Stimulated activated naive CD8-positive, alpha-beta T cell treated with anti-CD3 and anti-CD28 coated beads, Interleukin-15, Interleukin-2, amounts not matched to agents 100 U/mL and 50 U/mL, for 24 hours (primary cell): ENCODE measurements around the gene ZBTB9.

Experiments
- ATAC-seq: fragments of 150-1000 bp; cut with Tn5 transposase; one replicate; pipeline ENCODE4 v1.10.0; 2021
- DNase-seq: peaks from one replicate; pipeline ENCODE4 v3.0.0; 2021

The ZBTB9 gene, protein sequence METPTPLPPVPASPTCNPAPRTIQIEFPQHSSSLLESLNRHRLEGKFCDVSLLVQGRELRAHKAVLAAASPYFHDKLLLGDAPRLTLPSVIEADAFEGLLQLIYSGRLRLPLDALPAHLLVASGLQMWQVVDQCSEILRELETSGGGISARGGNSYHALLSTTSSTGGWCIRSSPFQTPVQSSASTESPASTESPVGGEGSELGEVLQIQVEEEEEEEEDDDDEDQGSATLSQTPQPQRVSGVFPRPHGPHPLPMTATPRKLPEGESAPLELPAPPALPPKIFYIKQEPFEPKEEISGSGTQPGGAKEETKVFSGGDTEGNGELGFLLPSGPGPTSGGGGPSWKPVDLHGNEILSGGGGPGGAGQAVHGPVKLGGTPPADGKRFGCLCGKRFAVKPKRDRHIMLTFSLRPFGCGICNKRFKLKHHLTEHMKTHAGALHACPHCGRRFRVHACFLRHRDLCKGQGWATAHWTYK

DNA sequence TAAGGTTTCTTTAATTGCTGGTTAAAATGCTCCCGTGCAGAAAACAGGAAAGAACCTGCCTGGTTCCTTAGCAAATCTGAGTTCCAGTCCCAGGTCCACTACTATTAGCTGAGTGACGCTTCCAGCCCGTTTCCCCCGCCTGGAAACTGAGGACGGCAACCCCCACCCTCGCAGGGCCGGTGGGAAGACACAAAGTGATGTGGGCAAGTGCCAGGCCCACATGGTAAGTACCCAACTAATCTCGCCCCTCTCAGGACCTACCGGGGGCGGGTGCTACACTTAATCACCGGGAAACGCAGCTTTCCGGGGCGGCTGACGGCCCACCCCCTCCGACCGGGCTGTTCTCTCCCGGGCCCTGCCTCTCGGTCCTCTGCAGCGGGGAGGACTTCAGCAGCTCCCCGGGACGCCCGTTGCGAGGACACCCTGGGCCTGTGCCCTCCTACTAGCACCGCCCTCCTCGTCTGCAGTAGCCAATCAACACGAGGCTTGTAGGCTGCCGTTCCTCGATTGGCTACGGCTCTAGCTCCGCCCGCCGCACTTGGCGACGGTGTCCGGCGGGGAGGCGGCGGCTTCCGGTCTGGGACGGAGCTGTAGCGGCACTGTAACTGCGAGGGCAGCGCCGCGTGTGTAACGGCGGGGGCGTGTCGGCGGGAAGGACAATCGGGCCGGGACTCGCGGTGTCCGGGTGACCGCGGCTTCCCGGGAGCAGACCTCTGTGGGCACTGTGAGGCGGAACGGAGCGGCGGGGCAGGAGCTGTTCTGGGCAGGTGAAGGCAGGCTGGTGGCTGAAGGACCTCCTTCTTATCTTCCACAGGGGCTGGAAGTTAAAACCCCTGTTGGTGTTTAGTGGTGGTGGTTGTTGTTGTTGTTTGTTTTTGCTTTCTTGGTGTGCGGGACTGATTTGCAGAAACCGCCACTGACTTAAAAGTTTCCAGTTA, at the start of gene ZBTB9:
Gene ZBTB9 (plus strand): TSS at position 568 of the 938 bp plus-strand sequence. CDS start 525 bp downstream, outside the sequence.
- DNase-seq (peak; percentile 95), ATAC-seq (peak; percentile 99)

DNA sequence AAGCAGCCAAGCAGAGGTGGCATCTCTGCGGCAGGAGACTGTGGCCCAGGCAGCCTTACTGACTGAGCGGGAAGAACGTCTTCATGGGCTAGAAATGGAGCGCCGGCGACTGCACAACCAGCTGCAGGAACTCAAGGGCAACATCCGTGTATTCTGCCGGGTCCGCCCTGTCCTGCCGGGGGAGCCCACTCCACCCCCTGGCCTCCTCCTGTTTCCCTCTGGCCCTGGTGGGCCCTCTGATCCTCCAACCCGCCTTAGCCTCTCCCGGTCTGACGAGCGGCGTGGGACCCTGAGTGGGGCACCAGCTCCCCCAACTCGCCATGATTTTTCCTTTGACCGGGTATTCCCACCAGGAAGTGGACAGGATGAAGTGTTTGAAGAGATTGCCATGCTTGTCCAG, 49.5 kb upstream of the ZBTB9 start:
- DNase-seq = no peak
- ATAC-seq = no peak

DNA sequence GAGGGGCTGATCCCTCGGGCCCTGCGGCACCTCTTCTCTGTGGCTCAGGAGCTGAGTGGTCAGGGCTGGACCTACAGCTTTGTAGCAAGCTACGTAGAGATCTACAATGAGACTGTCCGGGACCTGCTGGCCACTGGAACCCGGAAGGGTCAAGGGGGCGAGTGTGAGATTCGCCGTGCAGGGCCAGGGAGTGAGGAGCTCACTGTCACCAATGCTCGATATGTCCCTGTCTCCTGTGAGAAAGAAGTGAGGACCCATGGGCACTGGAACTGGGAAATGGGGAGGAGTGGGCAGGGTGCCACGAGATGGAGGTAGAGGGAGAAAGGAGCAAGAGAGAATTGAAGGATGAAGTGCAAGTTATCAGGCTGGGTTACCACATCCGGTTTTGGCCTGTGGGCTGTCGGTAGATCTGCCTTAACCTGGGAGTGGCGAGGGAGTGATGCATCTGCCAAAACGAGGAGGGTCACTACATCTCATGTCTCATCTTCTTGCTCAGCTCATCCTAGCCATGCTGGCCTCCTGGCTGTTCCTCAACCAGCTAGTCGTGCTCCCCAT, 48.9 kb upstream of the ZBTB9 start:
- no peak for ATAC-seq
- no peak for DNase-seq

DNA sequence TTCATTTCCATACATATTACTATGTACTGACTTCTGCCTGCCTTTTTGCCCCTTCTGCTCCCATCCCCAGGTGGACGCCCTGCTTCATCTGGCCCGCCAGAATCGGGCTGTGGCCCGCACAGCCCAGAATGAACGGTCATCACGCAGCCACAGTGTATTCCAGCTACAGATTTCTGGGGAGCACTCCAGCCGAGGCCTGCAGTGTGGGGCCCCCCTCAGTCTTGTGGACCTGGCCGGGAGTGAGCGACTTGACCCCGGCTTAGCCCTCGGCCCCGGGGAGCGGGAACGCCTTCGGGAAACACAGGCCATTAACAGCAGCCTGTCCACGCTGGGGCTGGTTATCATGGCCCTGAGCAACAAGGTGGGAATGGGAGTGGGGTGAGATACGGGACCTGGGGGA, 48.2 kb upstream of the ZBTB9 start:
- ATAC-seq (no peak), DNase-seq (no peak)

DNA sequence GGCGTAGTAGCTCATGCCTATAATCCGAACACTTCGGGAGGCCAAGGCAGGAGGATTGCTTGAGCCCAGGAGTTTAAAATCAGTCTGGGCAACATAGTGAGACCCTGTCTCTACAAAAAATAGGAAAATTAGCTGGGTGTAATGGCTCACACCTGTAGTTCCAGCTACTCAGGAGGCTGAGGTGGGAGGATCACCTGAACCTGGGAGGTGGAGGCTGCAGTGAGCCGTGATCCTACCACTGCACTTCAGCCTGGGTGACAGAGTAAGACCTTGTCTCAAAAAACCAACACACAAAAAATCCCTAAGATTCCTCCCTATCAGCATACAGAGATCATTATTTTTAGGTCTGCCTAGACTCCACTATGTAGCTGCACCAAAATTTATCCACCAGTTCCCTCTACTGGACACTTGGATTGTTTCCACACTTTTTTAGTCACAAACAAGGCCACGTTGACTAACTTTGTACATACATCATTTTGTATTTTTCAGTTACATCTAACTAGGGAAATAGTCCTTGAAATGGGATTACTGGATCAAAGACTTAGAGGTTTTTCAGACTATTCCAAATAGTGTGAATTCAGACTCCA, 47.2 kb upstream of the ZBTB9 start:
- DNase-seq (no peak), ATAC-seq (no peak)

DNA sequence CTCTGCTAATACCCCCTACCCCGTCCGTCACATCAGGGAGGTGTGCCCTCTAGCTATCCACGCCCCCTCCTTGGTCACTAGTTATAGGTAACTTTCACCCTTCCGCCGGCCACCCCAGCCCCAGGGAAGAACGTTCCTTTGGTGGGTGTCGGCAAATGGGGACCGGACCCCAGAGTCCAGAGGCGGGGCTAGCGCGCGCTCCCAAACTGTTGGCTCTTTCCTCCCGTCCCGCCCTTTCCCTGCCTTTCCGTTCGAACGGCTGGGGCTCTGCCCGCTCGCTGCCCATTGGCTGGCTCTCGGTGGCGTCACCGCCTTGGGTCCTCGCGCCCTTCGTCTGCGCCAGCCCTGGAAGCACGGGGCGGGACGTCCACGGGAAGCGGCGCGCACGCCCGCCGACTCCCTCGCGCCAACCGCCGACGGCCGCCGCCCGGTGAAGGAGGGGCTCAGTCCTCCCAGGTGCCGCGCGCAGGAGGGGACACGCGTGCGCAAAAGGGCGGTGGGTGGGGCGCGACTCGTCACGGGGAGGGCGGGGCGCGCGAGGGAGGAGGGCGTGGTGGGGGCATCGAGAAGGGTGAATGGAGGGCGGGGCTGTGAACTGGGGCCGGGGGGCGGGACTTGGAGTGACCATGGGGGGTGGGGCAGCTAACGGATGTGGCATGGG, 44.2 kb upstream of the ZBTB9 start:
- ATAC-seq = peak; percentile 91
- peak; percentile 97 for DNase-seq

DNA sequence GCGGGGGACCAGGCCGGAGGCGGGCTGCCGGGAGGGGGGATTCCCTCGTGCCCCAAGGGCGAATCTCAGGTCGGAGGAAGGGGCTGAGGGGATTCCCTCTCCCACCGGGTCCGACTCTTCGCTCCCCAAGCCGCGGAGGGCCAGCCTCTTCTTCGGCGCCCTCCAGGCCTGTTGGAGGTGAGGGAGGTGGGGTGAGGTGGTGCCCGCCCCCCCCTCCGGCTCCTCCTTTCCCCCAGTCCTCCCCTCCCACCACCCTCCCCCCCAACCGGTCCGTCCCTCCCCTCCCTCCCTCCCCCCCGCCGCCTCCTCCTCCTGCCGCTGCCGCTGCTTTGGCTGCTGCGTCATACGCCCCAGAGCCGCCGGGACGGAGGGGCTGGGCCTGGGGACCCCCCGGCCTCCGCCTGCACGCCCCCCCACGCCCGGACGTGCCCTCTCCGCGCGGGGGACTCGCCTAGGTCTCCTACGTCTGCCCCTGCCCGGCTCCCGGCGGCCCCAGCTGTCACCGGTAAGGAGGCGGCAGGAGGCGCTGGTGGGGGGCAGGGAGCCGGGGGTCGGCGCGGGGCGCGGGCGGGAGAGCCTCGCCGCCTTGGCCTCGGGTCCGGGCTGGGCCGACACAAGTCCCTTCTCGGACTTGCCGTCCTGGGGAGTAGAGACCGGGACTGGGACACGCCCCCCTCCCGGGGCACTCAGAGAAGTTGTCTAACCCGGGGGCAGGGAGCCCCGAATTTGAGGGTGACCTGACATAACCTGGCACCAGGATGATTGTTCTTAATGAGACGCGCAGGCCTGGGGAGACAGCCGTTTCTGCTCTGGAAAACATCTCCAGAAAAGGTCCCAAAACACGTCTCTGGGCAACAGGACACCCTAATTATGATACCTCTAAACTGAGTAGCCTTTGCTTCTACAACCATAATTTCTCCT, 43.4 kb upstream of the ZBTB9 start, which contains the start of gene PHF1:
Gene PHF1 (plus strand): TSS at position 304 of the 921 bp plus-strand sequence. CDS start 1,250 bp downstream, outside the sequence.
- no peak for DNase-seq

DNA sequence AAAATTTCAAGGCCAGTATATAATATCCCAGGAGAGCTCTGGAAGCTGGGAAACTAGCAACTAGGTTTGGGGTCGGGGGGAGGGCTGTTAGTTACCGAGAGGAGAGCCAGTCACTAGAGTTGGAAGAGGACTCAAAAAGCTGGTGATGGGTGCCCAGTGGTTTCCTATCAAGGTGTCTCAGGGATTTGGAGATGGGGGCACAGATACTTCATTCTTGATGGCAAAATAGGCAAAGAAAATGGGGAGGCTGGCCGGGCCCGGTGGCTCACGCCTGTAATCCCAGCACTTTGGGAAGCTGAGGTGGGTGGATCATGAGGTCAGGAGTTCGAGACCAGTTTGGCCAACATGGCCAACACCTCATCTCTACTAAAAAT, 42.8 kb upstream of the ZBTB9 start:
- DNase-seq (no peak), ATAC-seq (no peak)

More for the DNA sequence above, 43.4 kb upstream of the ZBTB9 start, which contains the start of gene PHF1:
- ATAC-seq = peak; percentile 41

DNA sequence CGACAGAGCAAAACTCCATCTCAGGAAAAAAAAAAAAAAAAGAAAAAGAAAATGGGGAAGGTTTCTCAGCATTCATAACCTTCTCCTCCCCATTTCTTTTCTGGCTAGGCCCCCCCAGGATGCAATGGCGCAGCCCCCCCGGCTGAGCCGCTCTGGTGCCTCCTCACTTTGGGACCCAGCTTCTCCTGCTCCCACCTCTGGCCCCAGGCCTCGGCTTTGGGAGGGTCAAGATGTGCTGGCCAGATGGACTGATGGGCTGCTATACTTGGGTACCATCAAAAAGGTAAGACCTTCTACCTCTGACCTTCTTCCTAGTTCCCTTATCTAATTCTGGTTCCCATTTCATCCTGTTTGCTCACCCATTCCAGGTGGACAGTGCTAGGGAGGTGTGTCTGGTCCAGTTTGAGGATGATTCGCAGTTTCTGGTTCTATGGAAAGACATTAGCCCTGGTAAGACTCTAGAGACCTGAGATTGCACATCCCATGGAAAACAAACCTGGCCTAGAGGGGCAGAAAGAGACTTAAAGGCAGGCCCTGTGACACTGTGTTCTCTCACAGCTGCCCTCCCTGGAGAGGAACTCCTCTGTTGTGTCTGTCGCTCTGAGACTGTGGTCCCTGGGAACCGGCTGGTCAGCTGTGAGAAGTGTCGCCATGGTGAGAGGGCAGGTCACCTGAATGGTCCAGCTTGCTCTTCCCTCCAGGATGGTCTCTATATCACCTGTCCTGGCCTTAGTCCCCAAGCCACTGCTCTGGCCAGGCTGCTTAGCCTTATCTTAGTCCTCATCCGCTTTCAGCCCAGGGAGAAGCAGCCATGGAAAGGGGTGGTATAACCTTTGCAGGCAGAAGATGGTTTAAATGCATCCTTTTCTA, 42.0 kb upstream of the ZBTB9 start:
- no peak for DNase-seq
- ATAC-seq = no peak

DNA sequence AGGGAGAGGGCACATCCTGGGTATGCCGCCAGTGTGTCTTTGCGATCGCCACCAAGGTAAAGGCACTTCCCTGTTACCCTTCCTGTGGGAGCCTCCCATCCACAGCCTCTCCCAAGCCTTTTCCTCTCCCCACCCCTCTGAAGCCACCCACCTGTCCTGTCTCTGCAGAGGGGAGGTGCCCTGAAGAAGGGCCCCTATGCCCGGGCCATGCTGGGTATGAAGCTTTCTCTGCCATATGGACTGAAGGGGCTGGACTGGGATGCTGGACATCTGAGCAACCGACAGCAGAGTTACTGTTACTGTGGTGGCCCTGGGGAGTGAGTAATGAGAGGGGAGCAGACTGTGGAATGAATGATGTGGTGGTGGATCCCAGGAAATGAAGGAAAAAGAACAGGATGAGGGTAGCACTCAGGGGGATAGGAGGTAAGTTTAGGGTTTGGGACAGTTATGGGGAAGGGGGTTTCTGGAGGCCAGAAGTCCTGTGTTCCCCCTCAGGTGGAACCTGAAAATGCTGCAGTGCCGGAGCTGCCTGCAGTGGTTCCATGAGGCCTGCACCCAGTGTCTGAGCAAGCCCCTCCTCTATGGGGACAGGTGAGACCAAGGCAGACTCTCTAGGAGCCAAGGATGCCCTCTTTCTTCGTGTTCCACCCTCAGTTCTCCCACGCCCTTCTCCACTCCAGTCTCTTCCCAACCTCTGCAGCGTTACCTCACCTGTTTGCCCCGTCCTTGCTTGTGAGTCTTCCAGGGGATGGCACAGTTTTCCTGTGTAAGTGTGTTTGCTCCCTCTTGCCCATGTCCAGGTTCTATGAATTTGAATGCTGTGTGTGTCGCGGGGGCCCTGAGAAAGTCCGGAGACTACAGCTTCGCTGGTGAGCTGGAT, 40.9 kb upstream of the ZBTB9 start:
- DNase-seq (no peak), ATAC-seq (no peak)

DNA sequence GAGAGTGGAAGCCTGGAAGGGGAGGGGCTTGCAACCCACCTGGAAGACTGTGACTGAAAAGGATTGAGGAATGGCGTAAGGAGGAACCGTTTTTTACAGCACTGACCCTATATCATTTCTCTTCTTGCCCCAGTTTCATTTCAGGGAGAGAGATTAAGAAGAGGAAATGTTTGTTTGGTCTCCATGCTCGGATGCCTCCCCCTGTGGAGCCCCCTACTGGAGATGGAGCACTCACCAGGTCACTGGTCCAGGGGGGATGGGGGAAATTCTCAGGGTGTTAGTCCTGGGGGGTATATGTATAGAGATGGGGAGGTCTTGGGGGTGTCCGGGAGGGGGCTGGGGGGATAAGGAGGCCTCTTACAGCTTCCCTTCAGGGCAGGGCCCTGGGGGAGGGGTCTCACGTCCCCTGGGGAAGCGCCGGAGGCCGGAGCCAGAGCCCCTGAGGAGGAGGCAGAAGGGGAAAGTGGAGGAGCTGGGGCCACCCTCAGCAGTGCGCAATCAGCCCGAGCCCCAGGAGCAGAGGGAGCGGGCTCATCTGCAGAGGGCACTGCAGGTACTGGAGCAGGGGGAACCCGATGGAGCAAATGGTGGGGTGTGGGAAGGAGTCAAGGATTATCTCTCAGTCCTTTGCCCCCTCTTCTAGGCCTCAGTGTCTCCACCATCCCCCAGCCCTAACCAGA, 39.6 kb upstream of the ZBTB9 start:
- DNase-seq (peak; percentile 32), ATAC-seq (no peak)

DNA sequence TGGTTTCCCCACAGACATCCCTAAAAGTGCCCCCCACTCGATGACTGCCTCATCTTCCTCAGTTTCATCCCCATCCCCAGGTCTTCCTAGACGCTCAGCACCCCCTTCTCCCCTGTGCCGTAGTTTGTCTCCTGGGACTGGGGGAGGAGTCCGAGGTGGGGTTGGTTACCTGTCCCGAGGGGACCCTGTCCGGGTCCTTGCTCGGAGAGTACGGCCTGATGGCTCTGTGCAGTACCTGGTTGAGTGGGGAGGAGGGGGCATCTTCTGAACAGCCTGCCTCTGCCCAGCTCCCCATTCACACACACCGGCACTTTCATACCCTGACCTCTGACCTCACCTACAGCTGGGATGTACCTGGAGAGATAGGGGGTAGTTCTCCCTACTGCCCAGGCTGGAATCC, 38.5 kb upstream of the ZBTB9 start:
- ATAC-seq (no peak), DNase-seq (no peak)

DNA sequence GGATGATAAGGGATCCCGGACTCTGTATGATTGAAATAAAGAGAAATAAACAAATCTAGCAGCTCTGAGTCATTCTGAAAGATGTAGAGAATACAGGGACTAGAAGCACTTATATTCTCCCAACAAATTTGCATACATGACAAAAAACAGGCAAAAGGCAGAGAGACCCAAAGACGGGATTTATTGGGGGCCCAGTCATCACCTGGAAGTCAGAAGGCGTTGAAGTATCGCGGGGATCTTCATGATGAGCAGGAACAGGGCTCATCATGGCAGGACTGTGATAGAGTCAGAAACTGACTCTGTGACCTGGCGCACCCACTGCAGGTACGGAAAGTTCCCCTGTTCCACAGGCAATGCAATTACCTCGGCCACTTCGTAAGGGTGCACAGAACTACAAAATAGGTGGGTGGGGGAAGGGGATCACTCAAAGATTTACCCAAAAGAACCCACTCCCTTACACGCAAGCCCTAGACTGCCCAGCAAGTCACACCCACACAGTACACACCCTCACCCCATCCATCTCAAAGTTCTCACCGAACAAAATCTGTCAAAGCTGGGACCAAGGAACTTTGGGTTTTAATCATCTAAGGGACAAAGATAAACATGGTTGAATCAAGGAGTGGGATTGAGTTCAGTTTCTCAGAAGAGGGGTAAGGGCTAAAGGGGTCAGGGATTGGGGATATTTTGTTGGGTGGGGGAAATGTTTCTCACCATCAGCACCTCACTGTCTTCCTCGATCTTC, 37.8 kb upstream of the ZBTB9 start:
- ATAC-seq = no peak
- peak; percentile 43 for DNase-seq

DNA sequence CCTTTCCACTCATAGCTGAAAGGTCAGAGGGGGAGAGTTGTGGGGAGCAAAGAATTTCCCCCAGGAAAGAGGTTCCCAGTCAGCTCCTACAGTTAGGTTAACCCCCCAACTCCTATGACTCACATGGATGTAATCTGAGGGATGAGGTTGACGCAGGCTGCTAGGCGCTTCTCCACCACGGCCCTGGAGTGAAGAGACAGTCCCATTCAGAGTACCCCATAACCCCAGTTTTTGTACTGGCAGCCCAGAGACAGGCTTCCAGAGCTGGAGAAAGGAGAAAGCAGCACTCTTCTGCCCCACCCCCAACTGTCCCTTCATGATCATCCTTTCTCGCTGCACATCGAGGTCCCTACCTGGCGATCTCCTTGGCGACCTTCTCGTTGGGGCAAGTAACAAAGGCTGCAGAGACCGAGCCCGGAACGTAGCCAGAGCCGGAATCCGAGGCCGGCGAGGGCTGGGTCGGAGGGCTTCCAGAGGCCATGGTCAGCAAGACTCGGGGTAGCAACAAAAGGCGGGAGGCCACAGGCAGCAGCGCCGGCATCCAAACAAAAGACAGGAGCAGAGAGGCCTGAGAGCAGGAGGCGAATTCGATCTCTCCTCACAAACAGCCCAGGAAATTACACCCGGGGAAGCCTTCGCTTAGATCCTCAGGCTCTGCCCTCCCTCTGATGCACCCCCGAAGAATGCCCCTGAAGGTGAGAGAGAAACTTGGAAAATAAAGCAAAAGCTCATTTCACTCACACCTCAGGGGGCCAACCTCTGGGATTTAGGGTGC, 37.1 kb upstream of the ZBTB9 start:
- DNase-seq (peak; percentile 39), ATAC-seq (no peak)

DNA sequence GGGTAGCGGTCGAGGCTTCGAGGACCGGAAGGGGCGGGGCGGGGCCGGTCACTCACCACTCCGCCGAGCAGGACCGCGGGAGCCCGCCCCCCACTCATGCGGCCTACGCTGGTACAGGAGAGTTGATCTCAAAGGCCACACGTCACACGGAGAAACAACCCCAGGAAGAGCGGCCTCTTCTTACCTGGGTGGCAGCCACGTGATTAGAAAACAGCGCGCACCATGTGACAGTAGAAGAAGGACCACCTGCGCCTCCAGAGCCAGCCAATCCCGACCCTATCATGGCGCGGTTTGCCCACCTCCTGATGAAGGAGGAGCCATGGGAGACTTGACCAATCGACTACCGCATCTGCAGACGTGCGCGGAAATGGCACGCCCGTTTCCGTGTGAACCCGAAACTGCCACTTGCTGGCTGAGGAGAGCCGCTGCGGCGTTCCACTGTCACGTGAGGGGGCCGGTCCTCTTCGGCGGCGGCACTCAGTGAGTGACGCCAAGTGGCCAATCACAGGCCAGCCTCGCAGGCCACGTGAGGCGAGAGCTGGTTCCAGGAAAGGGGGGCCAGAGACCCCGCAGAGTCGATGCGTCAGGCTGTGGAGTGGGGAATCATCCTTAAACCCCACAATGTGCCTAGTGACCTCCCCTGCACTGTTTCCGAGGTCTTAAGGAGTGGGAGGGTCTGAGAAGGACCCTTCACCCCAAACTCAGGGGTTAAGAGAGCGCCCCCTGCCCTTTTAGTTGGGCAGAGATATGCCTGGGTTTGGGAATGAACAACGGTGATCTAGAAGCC, 36.3 kb upstream of the ZBTB9 start, which contains the start of gene CUTA:
Gene CUTA (minus strand): TSS at position 205 of the 787 bp plus-strand sequence. CDS start 107 bp downstream, at position 98.
- peak; percentile 87 for ATAC-seq

More for the DNA sequence above, 36.3 kb upstream of the ZBTB9 start, which contains the start of gene CUTA:
- peak; percentile 98 for DNase-seq
